Upper lobe of left lung (tissue), 4 donors: ENCODE measurements around the gene PUSL1.

Experiments
- EP300 ChIP-seq, 4 donors: sonication (generic); formaldehyde crosslinking; IDR thresholded peaks; one replicate each; pipeline ENCODE4 v1.5.1; 2017; ENCODE audit warnings: antibody characterized with exemption in 4 of 4, control low read depth in 2 of 4
- TF ChIP-seq, protein P1 (sequence below), 6 experiments: fragments of 450-650 bp in 4 of 6; fragments of 200-600 bp in 2 of 6; sonication (generic) in 2 of 6; IDR thresholded peaks; one replicate each; pipeline ENCODE4 v1.5.1; 2016 to 2019; ENCODE audit warnings: antibody characterized with exemption in 6 of 6

DNA sequence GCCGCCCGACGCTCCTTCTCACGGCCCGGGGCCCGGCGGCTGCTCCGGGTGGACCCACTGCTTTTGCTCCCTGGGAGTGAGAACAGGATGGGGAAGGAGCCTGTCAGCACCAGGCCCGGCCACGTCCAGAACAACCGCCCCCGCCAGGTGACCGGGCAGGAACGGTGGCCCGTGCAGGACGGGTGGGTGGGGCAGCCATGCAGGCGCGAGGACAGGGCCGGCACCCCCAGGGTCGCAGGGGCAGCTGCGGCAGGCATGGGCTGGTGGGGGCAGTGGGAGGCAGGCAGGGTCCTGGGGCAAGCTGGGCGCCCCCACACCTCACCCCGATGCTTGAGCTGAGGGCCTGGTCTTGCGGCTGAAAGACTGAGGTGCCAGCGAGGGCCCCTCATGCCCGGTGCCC is 28.0 kb downstream of the PUSL1 start:
- TF ChIP-seq EP300 (IDR thresholded peaks at IDR 0.05): no peak
- TF ChIP-seq, protein P1, sequence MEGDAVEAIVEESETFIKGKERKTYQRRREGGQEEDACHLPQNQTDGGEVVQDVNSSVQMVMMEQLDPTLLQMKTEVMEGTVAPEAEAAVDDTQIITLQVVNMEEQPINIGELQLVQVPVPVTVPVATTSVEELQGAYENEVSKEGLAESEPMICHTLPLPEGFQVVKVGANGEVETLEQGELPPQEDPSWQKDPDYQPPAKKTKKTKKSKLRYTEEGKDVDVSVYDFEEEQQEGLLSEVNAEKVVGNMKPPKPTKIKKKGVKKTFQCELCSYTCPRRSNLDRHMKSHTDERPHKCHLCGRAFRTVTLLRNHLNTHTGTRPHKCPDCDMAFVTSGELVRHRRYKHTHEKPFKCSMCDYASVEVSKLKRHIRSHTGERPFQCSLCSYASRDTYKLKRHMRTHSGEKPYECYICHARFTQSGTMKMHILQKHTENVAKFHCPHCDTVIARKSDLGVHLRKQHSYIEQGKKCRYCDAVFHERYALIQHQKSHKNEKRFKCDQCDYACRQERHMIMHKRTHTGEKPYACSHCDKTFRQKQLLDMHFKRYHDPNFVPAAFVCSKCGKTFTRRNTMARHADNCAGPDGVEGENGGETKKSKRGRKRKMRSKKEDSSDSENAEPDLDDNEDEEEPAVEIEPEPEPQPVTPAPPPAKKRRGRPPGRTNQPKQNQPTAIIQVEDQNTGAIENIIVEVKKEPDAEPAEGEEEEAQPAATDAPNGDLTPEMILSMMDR (IDR thresholded peaks at IDR 0.05): no peak
